ENCODE data around the gene CCR5AS.

Gene CCR5AS

GRCh38 chr3:46401579-46401978 lies 5.3 kb downstream of the CCR5AS start:
- no peak for TF ChIP-seq CTCF (IDR thresholded peaks at IDR 0.05; ENCODE audit: low read depth, low read length)
- no peak overlapping the region for H3K4me3 ChIP-seq (replicated peaks in 1 of 2; ENCODE audit: low read depth in 2 of 2, low read length in 2 of 2)
- DNase-seq (ENCODE audit: low read depth in 2 of 2): no peak

DNA sequence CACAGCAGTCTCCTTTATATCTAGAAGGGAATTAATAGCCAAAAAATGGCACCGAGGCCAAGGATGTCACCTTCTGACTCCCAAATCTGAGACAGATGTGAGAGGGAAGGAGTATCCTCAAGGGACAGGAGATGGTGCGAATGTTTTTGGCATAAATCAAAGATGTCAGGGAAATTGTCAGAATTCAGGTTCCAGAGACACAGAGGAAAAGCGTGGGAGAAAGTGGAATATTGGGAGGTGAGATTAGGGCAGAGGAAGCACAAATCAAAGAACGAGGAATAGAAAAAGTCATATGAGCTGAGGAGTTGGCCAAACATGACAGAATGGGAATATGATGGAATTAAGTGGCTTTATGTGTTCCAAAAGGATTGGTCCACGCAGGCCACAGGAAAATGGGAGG lies 6.0 kb downstream of the CCR5AS start:
- no peak for DNase-seq (ENCODE audit: low read depth in 2 of 2)
- no peak for TF ChIP-seq CTCF (IDR thresholded peaks at IDR 0.05; ENCODE audit: low read depth, low read length)
- no peak overlapping the region for H3K4me3 ChIP-seq (replicated peaks in 1 of 2; ENCODE audit: low read depth in 2 of 2, low read length in 2 of 2)

DNA sequence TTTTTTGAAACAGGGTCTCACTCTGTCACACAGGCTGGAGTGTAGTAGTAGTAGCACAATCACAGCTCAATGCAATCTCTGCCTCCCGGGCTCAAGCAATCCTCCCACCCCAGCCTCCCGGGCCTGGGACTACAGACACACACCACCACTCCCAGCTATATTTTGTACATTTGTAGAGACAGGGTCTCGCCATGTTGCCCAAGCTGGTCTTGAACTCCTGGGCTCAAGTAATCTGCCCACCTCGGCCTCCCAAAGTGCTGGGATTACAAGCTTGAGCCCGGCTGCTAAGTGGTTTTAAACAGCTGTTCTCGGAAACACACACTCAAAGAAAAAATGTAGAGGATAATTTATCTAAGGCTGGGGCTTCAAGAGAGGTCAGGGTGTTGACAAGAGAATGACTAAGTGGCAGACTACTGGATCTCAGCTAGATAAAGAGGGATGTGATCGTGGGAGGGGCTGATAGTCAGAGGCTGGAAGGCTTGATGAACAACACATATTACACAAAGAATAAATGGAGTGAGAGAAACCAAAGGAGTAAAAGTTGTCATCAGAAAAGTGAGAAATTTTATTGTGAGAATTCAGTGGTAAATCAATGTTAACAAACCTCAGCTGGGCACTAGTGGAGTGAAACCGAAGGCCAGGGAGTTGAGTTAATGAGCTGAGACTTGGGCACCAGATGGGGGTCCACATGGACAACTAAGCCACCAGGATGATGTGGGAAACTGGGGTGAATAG lies 6.7 kb downstream of the CCR5AS start:
- no peak overlapping the region for H3K4me3 ChIP-seq (replicated peaks in 1 of 2; ENCODE audit: low read depth in 2 of 2, low read length in 2 of 2)
- DNase-seq (ENCODE audit: low read depth in 2 of 2): peak; percentile 57 to 59
- TF ChIP-seq CTCF (IDR thresholded peaks at IDR 0.05; ENCODE audit: low read depth, low read length): no peak

DNA sequence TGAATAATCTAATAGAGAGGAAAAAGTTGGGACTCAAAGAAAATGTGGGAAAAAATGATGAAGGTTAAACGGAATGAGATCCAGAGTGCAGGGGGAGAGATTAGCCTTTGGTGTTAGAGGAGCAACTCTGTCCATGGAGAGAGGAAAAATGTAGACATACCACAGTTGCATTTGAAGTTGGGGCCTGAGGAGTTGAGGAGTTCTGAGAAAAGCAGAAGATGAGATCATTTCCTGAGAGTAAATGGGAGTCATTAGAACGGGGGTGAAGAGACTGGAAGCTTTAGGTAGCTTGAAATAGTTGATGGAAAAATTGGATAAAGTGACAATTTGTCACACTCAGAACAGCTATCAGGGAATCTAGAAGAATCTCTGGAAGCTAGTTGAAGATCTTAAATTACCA lies 7.3 kb downstream of the CCR5AS start:
- TF ChIP-seq CTCF (IDR thresholded peaks at IDR 0.05; ENCODE audit: low read depth, low read length): no peak
- H3K4me3 ChIP-seq (replicated peaks in 1 of 2; ENCODE audit: low read depth in 2 of 2, low read length in 2 of 2): no peak overlapping the region
- DNase-seq (ENCODE audit: low read depth in 2 of 2): peak in 1 of 2 donors; percentile 38

DNA sequence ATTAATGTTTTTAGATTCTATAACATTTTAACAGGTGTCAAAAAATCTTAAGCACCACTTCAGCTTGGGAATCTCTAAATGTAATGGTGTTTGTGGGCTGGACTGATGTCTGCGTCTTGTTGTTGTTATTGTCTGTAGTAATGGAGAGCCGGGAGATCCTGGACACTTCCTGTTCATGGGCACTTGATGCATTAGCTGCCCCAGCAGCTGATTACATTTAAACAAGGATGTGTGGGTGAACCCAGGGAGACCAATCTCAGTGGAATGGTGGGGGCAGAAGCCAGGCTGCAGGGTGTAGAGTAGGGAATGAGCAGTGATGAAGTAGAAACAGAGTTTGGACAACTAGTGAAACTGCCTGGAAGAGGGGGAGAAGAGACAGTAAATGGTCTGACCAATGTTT lies 7.8 kb downstream of the CCR5AS start:
- no peak overlapping the region for H3K4me3 ChIP-seq (replicated peaks in 1 of 2; ENCODE audit: low read depth in 2 of 2, low read length in 2 of 2)
- no peak for DNase-seq (ENCODE audit: low read depth in 2 of 2)
- TF ChIP-seq CTCF (IDR thresholded peaks at IDR 0.05; ENCODE audit: low read depth, low read length): no peak

DNA sequence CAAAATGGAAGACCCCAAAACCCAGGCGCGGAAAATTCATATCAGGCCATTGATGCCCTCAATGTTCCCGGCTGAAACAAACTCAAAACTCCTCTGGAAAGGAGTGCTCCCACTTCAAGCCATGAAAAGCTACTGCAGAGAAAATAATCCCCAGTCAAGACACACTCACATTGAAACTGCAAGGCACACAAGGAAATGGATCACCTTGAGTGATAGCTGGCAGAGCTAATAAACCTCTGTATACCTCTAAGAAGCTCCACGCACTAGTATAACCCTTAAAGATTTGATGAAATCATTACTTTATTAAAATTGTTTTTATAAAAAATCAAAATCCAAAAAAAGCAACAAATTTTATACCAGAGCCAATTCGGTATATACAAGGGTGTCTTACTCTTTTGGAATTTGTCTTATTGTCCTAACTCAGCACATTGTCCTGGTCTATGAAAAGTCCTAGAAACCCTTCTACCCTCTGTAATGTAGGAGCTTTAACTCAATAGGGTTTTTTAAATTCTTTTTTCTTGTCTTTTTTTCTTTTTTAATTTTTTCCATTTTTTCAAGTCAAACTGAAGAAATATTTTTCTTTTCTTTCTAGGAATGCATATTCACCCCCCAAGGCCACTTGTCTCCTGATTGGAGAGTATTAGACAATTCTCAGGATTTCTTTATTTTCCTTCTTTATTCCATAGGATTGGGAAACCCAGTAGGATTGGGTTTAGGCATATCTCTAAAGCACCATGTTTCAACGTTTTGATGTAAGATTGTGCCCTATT lies 8.5 kb downstream of the CCR5AS start:
- no peak for TF ChIP-seq CTCF (IDR thresholded peaks at IDR 0.05; ENCODE audit: low read depth, low read length)
- no peak for DNase-seq (ENCODE audit: low read depth in 2 of 2)
- H3K4me3 ChIP-seq (replicated peaks in 1 of 2; ENCODE audit: low read depth in 2 of 2, low read length in 2 of 2): no peak overlapping the region

Data from cardiac fibroblast (primary cell).